Heart right ventricle (tissue), 16 donors: ENCODE results near the gene CATSPERB. TPM values are rescaled to one million over a fixed set of nuclear protein-coding genes. Genes with fewer than 3 reads are reported as not detected.
"Not testable (repeated sequence)": the region's sequence is repeated elsewhere in the genome, so short reads cannot be mapped to it uniquely, and the experiment has no call there.

Experiments used
- ATAC-seq, 8 donors: fragments of 200-7000 bp; cut with Tn5 transposase; one replicate each; pipeline ENCODE4 v1.9.1; 2020; ENCODE audit warnings: mild to moderate bottlenecking in 8 of 8, moderate library complexity in 8 of 8, moderate number of reproducible peaks in 1 of 8
- DNase-seq, 2 donors: peaks; one replicate each; pipeline ENCODE4 v3.0.0-alpha.2; 2020
- H3K27ac ChIP-seq, 10 donors: fragments of 200-600 bp; sonication (generic) in 2 of 10; one replicate each; pipeline versions ENCODE4 v1.5.0 to v1.8.0; 2020 to 2022; ENCODE audit warnings: mild to moderate bottlenecking in 3 of 10
- H3K27me3 ChIP-seq, 7 donors: fragments of 200-600 bp; one replicate each; pipeline ENCODE4 v1.8.0; 2021 to 2022; ENCODE audit warnings: mild to moderate bottlenecking in 2 of 7
- H3K36me3 ChIP-seq, 9 donors: fragments of 200-600 bp; sonication (generic) in 1 of 9; one replicate each; pipeline versions ENCODE4 v1.5.0 to v1.8.0; 2020 to 2022; ENCODE audit warnings: mild to moderate bottlenecking in 2 of 9
- H3K4me1 ChIP-seq, 9 donors: fragments of 200-600 bp; sonication (generic) in 1 of 9; one replicate each; pipeline versions ENCODE4 v1.5.0 to v1.8.0; 2020 to 2022; ENCODE audit warnings: mild to moderate bottlenecking in 4 of 9
- H3K4me3 ChIP-seq, 10 donors: fragments of 200-600 bp; sonication (generic) in 2 of 10; one replicate each; pipeline versions ENCODE4 v1.5.0 to v1.8.0; 2020 to 2022; ENCODE audit warnings: mild to moderate bottlenecking in 7 of 10, moderate library complexity in 2 of 10
- H3K9me3 ChIP-seq, 11 donors: fragments of 200-600 bp in 10 of 11; sonication (generic) in 2 of 11; one replicate each; pipeline versions ENCODE4 v1.5.0 to v1.8.0; 2013 to 2022; ENCODE audit warnings: mild to moderate bottlenecking in 2 of 11, control low read depth in 1 of 11, moderate library complexity in 1 of 11
- CTCF ChIP-seq, 9 donors: fragments of 200-600 bp; sonication (generic) in 2 of 9; IDR thresholded peaks; one replicate each; pipeline versions ENCODE4 v1.5.0 to v1.8.0; 2021 to 2022; ENCODE audit warnings: antibody characterized with exemption in 9 of 9, mild to moderate bottlenecking in 5 of 9, moderate library complexity in 1 of 9
- WGBS, 2 donors: extraction: QIAGEN DNeasy Blood & Tissue Kit; methylation state at CpG; one replicate each; pipeline ENCODE4 v1.1.7; 2013; ENCODE audit warnings: inconsistent platforms in 1 of 2; 5-methylcytosine and 5-hydroxymethylcytosine counted together
- intact Hi-C, 10 donors: fragments of 100-400 bp; cut with DNase I; formaldehyde crosslinking; loops; one replicate each; pipeline versions ENCODE4 v1.11.1 to v1.14.2; 2022
- polyA plus RNA-seq, 2 donors: library from polyadenylated mRNA; stranded (reverse); fragments of 200-250 nt; gene quantifications; one replicate each; pipeline ENCODE4 v1.2.3, GENCODE V29; 2013
- total RNA-seq, 10 donors: library from RNA; stranded (reverse); fragmentation: NEBNext Ultra II Directional in 3 of 10; extraction: Animal tissue kit (Norgen Biotek cat#: 25700) in 3 of 10; gene quantifications; one replicate each; pipeline versions ENCODE4 v1.2.1 to v1.2.4, GENCODE V29; 2021 to 2023
- donor health status: Arrhythmogenic right ventricular cardiomyopathy.
- donor health status: ischemic (EF 13 %, LVEDD 7.1; RV severe dilation, severe dysfunction).
- donor health status: healthy with polysubstance abuse.
- donor health status: DM: no; HTN: yes; CAD: no.
- donor health status: DM: no; HTN: no; CAD: no.
- donor health status: ischemic (EF 25% LVEDD 6.9; RV normal size, moderate dysfunction).
- donor health status: ischemic (EF 25% LVEDD 5.7; RV mildly dilated, moderate dysfunction).
- donor health status: healthy.
- donor health status: DM: yes; HTN: yes; CAD: no.
- donor health status: Ischemic cardiomyopathy.
- donor health status: ischemic (EF 35%, LVEDD 5.7; RV mildly dilated, moderate dysfunction).
- donor health status: nonischemic (EF 11% LVEDD 7.7; RV severe dilation, severe dysfunction).
- donor health status: DM: yes; HTN: yes; CAD: no.
- donor health status: PGD.
- donor health status: ischemic (EF 29% LVEDD 5.4; RV normal size, mild dysfunction).
- donor health status: nonischemic (EF 23%, LVEDD 6.1; RV moderate dilation, normal function).

CATSPERB gene
- total and polyA plus RNA-seq, 12 donors = 0.10 to 1.5 (median 0.57) TPM; not detected in 1

GRCh38 chr14:91606851-91607250 is 125.0 kb downstream of the CATSPERB start:
- no peaks in the 10 kb centered on the region for H3K4me1 ChIP-seq
- no peak for ATAC-seq
- H3K27me3 ChIP-seq = peaks cover 0 to 9% (median 3%) of the 10 kb centered on the region in 7 donors
- intact Hi-C loops = no loop called here
- no peaks in the 10 kb centered on the region for H3K36me3 ChIP-seq
- WGBS, 2 donors = 61 to 62% methylated on average over 3 of the region's 3 CpGs
- no peak for TF ChIP-seq CTCF (IDR thresholded peaks at IDR 0.05)
- DNase-seq = no peak
- no peak overlapping the region for H3K4me3 ChIP-seq
- H3K9me3 ChIP-seq = no peaks in the 10 kb centered on the region
- H3K27ac ChIP-seq = no peak overlapping the region

GRCh38 chr14:91604611-91605010 is 127.3 kb downstream of the CATSPERB start:
- H3K27me3 ChIP-seq, H3K4me1 ChIP-seq, intact Hi-C loops, DNase-seq, ATAC-seq, H3K4me3 ChIP-seq, H3K27ac ChIP-seq, H3K36me3 ChIP-seq, H3K9me3 ChIP-seq: not testable (repeated sequence)
- 55 to 64% methylated on average over 1 of the region's 1 CpG for WGBS, 2 donors

- ATAC-seq (no peak), DNase-seq (no peak)
- WGBS, 2 donors = 69 to 70% methylated on average over 4 of the region's 4 CpGs
- Histone ChIP-seq H3K27ac (no peak overlapping the region), H3K4me1 (no peaks in the 10 kb centered on the region), H3K4me3 (no peak overlapping the region), H3K36me3 (no peaks in the 10 kb centered on the region), H3K27me3 (peaks cover 0 to 6% (median 0%) of the 10 kb centered on the region in 7 donors), H3K9me3 (peaks cover 0 to 18% (median 9%) of the 10 kb centered on the region in 11 donors)
- no peak for TF ChIP-seq CTCF (IDR thresholded peaks at IDR 0.05)
- intact Hi-C loops = no loop called here
These were observed 131.9 kb downstream of the CATSPERB start for GRCh38 chr14:91599994-91600393.

- intact Hi-C loops = no loop called here
- Histone ChIP-seq H3K4me3 (no peak overlapping the region), H3K4me1 (no peaks in the 10 kb centered on the region), H3K9me3 (peaks cover 0 to 22% (median 9%) of the 10 kb centered on the region in 11 donors), H3K36me3 (no peaks in the 10 kb centered on the region), H3K27me3 (peaks cover 0 to 3% (median 0%) of the 10 kb centered on the region in 7 donors), H3K27ac (no peak overlapping the region)
- no peak for DNase-seq
- no peak for ATAC-seq
- 87 to 88% methylated on average over 1 of the region's 1 CpG for WGBS, 2 donors
- TF ChIP-seq CTCF (IDR thresholded peaks at IDR 0.05) = no peak
These were observed 136.2 kb downstream of the CATSPERB start for GRCh38 chr14:91595736-91596135.

DNA sequence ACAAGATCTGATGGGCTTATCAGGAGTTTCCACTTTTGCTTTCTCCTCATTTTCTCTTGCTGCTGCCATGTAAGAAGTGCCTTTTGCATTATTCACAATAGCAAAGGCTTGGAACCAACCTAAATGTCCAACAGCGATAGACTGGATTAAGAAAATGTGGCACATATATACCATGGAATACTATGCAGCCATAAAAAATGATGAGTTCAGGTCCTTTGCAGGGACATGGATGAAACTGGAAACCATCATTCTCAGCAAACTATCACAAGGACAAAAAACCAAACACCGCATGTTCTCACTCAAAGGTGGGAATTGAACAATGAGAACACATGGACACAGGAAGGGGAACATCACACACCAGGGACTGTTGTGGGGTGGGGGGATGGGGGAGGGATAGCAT is 137.9 kb downstream of the CATSPERB start:
- ATAC-seq, DNase-seq, H3K27ac ChIP-seq, H3K27me3 ChIP-seq, H3K36me3 ChIP-seq, intact Hi-C loops, H3K4me3 ChIP-seq, H3K4me1 ChIP-seq: not testable (repeated sequence)
- peaks cover 0 to 22% (median 9%) of the 10 kb centered on the region in 11 donors for H3K9me3 ChIP-seq
- 90 to 93% methylated on average over 2 of the region's 2 CpGs for WGBS, 2 donors
